HG03108 (cell line): ENCODE measurements around the gene ITIH5.
"Not testable (repeated sequence)": the region's sequence is repeated elsewhere in the genome, so short reads cannot be mapped to it uniquely, and the experiment has no call there.

Source experiments
- ATAC-seq: cut with Tn5 transposase; IDR thresholded peaks from one replicate; pipeline ENCODE4 v1.9.1; 2021; ENCODE audit warnings: moderate library complexity; ENCODE audit not compliant: unreplicated experiment

ITIH5 gene

DNA sequence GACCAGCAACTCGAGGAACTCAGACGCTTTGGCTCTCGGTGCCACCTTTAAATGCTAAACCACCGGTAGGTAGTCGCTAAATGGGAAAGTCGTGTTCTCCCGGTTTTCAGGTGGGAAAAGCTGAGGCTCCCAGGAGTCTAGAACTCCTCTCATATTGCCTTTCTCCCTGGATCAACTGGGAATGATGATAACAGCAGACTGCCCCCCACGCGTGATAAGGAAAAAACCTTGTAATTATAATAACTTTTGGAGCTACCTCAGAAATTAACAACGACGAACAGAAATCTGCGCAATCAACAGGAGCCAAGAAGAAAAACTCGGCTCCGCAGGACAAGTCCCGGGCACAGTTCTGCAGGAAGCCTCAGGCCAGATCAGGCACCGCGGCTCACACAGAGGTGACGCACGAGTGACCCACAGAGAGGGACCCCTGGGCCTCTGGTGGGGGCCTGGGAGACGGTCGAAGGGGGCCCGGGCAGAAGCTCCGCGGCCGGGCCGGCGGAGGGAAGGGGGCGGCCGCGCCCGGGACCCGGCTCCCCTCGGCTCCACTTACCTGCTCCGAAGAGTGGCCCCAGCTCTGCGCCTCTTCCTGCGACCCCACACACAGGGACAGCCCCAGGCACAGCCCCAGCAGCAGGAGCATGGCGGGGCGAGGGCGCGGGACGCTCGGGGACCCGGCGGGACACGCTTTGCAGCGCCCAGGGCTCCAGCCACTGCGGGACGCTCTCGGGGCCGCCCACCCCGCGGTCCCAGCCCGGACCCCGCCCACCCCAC lies at the start of gene ITIH5:
Gene ITIH5 (minus strand): TSS at position 714 of the 771 bp plus-strand sequence. CDS start 74 bp downstream, at position 640.
- no peak for ATAC-seq

- ATAC-seq = no peak
Observed at GRCh38 chr10:7715515-7715914, 48.7 kb upstream of the ITIH5 start.

DNA sequence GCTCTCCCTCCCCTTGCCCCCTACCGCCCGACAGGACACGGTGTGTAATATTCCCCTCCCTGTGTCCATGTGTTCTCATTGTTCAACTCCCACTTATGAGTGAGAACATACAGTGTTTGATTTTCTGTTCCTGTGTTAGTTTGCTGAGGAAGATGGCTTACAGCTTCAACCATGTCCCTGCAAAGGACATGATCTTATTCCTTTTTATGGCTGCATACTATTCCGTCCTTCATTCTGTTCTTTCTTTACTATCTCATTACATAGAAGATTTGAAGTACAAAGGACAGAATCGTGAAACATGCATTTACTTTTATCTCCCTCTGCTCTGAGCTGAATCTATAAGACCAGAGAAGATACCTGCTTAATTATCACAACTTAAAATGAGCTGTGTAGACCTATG lies 44.3 kb upstream of the ITIH5 start:
- not testable (repeated sequence) for ATAC-seq

- no peak for ATAC-seq
Observed at GRCh38 chr10:7710446-7710845, 43.7 kb upstream of the ITIH5 start.

DNA sequence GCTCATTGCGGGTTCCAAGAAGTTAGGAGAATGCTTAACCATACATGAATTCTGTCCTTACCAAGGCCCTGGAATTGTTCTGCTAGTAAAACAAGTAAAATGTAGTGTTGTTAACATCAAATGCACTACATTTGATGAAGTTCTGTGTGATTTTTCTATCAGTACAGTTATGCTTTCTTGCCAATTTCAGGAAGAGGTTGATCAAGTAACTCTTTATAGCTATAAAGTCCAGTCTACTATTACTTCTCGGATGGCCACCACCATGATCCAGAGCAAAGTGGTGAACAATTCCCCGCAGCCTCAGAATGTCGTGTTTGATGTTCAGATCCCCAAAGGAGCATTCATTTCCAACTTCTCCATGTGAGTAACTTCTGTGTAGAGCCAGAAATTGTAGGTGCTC lies 42.1 kb upstream of the ITIH5 start:
- ATAC-seq = no peak

DNA sequence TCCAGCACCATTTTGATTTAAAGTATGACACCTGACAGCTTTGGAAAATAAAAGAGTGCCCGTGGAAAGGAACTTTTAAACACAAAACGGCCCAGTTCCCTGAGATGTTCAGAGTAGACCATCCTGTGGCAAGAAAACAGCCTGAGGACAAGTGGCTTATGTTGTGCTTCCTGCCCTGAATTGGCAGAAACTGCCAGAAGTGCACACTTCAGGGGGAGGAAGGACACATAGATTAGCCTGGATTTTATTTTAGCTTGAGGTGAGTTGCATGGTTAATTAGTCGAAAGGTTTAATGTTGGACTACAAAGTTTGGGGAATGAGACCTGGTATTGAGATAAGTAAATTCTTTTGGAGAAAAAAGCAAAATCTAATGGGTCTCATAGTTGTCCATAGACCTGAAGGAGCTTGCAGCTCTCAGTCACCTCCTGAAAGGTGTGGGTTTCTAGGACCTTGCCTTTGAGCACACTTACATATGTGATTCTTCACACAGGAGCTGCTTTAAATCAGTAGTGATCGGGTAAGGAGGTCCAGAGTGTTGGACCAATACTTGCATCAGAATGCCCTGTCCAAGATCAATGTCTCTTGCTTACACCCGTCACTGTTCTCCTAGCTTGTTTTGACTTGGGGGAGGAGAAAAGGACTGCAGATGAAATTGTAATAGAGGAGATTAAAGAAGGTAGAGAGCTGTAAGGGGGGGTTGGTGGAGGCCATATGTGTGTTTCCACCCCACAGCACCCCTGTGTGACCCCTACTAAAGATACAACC lies 41.3 kb upstream of the ITIH5 start:
- ATAC-seq = no peak

DNA sequence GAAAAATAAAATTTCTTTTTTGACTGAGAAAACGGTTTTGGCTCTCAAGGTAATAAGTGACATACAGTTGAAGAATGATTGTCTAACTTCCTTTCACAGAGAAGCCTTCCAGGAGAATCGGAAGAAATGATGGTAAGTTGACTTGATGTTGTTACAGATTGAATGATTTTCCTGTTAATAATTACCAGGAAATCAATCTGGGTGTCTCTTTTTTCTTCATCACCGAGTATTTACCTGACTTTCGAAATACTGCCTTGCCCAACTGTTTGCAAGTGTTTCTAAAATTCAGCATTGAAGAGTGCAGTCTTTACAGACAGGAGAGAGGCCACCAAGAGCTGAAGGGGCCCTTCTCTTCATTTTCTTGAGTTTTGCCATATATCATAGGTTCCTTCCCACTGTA lies 40.3 kb upstream of the ITIH5 start:
- no peak for ATAC-seq

- ATAC-seq = no peak
Observed at GRCh38 chr10:7706534-7707073, 39.8 kb upstream of the ITIH5 start.

- ATAC-seq = no peak
Observed at GRCh38 chr10:7705341-7705740, 38.6 kb upstream of the ITIH5 start.

GRCh38 chr10:7704071-7705016 lies 37.6 kb upstream of the ITIH5 start:
- ATAC-seq = no peak

- ATAC-seq = no peak
Observed at GRCh38 chr10:7703140-7703539, 36.4 kb upstream of the ITIH5 start, which contains the start of gene ITIH2. TSS of gene ITIH2 (plus strand) at chr10:7703316. CDS start at chr10:7703435, 119 bp downstream.

GRCh38 chr10:7702288-7702812 lies 35.6 kb upstream of the ITIH5 start:
- ATAC-seq = no peak

- ATAC-seq = no peak
Observed at GRCh38 chr10:7701158-7701742, 34.5 kb upstream of the ITIH5 start.

DNA sequence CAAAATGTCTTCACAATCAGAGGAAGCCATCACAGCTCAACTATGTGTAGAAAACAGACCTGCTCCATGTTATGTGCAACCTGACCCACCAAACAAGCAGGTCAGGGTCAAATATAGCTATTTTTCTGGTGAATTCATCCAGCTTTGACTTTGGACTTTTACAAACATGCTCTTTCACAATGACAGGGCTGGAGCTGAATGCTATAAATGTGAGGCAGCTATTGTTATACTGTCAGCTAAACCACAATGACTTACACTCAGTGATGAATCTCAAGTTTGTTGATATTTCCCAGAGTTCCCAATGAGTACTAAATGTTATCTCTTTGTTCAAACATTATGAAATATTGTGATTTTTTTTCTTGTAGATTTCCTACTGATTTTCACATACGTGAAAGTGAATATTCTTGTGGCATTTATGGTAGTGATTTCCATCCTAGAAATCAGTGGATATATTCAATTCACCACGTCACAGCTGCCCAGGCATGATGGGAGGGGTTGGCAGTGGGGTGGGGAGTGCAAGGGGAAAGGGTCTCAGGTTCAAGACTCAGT lies 33.9 kb upstream of the ITIH5 start:
- ATAC-seq = no peak

DNA sequence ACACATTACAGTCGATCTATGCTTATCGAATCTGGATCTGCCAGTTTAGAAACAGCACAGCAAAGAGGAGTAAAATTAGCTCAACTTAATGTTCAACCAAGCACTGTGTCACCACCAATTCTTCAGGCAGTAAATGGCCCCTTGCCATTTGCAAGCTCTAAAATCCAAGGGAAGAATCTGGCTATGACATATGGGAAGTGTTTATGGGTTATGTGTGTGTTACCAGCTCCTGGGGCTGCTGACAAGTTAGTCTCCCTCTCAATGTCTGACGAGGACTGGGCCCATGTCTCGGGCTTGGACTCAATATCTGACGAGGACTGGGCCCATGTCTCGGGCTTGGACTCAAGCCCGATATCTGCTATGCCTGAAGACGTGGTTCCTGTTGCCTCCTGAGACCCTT lies 30.7 kb upstream of the ITIH5 start:
- ATAC-seq = no peak

DNA sequence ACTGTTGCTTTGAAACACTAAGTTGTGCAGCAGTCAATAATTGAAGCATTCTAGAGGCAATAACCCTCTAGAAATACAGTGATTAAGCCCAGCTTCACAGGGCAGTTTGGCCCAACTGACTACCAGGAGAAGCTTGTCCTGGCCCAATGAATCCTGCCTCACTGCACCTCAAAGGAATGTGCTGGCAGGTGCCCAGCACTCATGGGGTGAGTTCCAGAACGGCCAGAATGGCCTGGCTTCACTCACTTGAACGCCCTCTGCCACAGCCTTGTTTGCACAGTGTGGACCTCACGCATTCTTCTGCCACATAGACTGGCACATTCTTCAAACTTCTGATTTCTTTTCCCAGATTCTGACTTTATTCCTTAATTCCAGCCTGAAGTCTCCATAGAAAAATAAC lies 29.8 kb upstream of the ITIH5 start:
- ATAC-seq = no peak

DNA sequence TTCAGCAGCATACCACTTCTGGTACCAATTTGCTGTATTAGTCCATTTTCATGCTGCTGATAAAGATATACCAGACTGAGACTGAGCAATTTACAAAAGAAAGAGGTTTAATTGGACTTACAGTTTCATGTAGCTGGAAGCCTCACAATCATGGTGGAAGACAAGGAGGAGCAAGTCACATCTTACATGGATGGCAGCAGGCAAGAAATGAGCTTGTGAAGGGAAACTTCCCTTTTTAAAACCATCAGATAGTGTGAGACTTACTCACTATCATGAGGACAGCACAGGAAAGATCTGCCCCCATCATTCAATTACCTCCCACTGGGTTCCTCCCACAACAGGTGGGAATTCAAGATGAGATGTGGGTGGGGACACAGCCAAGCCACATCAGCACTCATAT lies 26.4 kb upstream of the ITIH5 start:
- ATAC-seq = not testable (repeated sequence)

DNA sequence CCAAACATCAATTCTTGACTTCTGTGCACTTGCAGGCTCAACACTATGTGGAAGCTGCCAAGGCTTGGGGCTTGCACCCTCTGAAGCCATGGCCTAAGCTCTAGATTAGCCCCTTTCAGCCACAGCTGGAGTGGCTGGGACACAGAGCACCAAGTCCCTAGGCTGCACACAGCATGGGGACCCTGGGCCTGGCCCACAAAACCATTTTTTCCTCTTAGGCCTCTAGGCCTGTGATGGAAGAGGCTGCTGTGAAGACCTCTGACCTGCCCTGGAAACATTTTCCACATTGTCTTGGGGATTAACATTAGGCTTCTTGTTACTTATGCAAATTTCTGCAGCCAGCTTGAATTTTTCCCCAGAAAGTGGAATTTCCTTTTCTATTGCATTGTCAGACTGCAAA lies 25.6 kb upstream of the ITIH5 start:
- ATAC-seq = not testable (repeated sequence)

DNA sequence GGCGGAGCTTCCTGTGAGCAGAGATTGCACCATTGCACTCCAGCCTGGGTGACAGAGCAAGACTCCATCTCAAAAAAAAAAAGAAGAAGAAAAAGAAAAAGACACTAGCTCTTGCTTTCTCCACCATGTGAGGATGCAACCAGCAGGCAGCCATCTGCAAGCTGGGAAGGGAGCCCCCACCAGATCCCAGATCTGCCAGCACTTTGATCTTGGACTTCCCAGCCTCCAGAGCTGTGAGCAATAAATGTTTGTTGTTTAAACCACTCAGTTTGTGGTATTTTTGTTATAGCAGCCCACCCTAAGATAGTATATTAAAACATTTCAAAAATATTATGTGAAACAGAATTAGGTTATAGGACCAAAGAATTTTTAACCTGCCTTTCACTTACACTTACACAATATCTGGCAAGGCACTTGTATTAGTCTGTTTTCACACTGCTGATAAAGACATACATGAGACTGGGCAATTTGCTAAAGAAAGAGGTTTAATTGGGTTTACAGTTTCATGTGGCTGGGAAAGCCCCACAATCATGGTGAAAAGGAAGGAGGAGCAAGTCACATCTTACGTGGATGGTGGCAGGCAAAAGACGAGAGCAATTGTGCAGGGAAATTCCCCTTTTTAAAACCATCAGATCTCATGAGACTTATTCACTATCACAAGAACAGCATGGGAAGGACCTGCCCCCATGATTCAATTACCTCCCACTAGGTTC lies 24.3 kb upstream of the ITIH5 start:
- not testable (repeated sequence) for ATAC-seq
